ENCODE results near the gene MMP13. TPM values are rescaled to one million over a fixed set of nuclear protein-coding genes. Genes with fewer than 3 reads are reported as not detected.
A peak's percentile ranks its signal among the peaks of the same experiment; 100 is the strongest.

The MMP13 gene
- total and polyA plus RNA-seq, 2 of the 4 experiments (the other 2 are of a cell fraction): not detected

DNA sequence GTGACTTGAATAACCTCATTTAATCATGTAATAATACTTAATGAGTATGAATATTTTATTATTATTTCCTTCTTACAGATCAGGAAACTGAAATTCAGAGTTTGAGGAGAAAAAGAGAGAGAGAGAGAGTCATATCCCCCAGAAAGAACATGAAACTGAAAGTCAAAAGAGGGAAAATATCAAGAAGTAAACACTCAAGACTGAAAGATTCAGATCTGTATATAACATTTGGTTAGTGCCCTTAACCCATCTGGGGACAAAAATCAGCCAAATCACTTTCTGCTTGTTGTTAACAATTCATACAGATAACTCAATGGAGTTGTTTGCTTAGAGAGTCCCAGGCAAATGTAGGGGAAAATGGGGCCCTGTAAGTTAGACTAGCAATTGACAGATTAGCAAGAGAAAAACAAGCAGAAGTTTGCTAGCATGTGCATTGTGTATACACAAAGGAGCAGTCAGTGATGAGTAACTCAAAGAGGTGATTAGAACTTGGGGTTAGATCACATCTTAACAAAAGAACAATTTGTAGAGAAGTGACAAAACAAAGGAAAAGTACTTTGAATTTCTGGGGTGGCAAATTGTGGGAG lies 25.9 kb upstream of the MMP13 start:
- no peaks in the 10 kb centered on the region for H4K20me1 ChIP-seq (ENCODE audit: insufficient read depth, low read length)
- no peak overlapping the region for H3K9ac ChIP-seq (ENCODE audit: low read depth, low read length)
- H3K9me1 ChIP-seq (ENCODE audit: insufficient read depth, low read length): peaks cover 1% of the 10 kb centered on the region; the same call in 1 of the 2 replicates
- H3K4me2 ChIP-seq (ENCODE audit: low read depth, low read length): peak overlapping the region; percentile 78; the same call in 1 of the 2 replicates
- H3K36me3 ChIP-seq (ENCODE audit: control insufficient read depth, insufficient read depth, low read length): no peaks in the 10 kb centered on the region
- peak overlapping the region; percentile 4; the same call in 1 of the 2 replicates for H4K91ac ChIP-seq (ENCODE audit: insufficient read depth, low read depth, low read length)
- peak overlapping the region; percentile 36 for H2BK5ac ChIP-seq (ENCODE audit: low read depth, low read length, poor library complexity, severe bottlenecking)
- POLR2A ChIA-PET (ENCODE audit: unreplicated experiment): no interaction called here
- H2AK5ac ChIP-seq (ENCODE audit: low read depth, low read length): no peak overlapping the region
- H3K56ac ChIP-seq (ENCODE audit: extremely low read depth, insufficient read depth, low read length): no peak overlapping the region
- dilution Hi-C loops (cut with HindIII; ENCODE audit: low sequenced_read_pairs, unreplicated experiment) (no loop called here), in situ Hi-C loops (cut with MboI; ENCODE audit: low sequenced_read_pairs) (no loop called here), intact Hi-C loops (cut with micrococcal nuclease) (no loop called here)
- peak overlapping the region; percentile 87 for H3K18ac ChIP-seq (ENCODE audit: low read depth, low read length)
- no peak overlapping the region for H2BK20ac ChIP-seq (ENCODE audit: low read depth, low read length)
- no peak overlapping the region for H2BK120ac ChIP-seq (ENCODE audit: low read depth, low read length)
- no peak overlapping the region for H3K23ac ChIP-seq (ENCODE audit: low read depth, low read length)
- H3K4me1 ChIP-seq (ENCODE audit: control insufficient read depth, insufficient read depth, low read length): peaks cover 1% of the 10 kb centered on the region; the same call in 1 of the 2 replicates
- H4K8ac ChIP-seq (ENCODE audit: low read depth in 2 of 2, low read length in 2 of 2): peak overlapping the region in 1 of 2 experiments; percentile 35; a peak in 3 of 4 replicates
- CTCF ChIA-PET: no interaction called here
- H3K4me3 ChIP-seq (ENCODE audit: insufficient read depth, low read depth, low read length): no peak overlapping the region
- peak; percentile 57 for ATAC-seq (ENCODE audit: low read depth)
- DNase-seq: peak; percentile 65
- no peaks in the 10 kb centered on the region for H3K79me1 ChIP-seq (ENCODE audit: low read depth in 1 of 2, low read length in 2 of 2)
- no TSS peak for BruUV-seq (replicated peaks)
- no peak overlapping the region for H2BK15ac ChIP-seq (ENCODE audit: low read depth, low read length)
- no peak for TF ChIP-seq POLR2A (IDR thresholded peaks at IDR 0.05; ENCODE audit: low read depth, low read length)
- TF ChIP-seq BHLHE40 (IDR thresholded peaks at IDR 0.05; ENCODE audit: low read depth, low read length): peak; percentile 81
- H2AK9ac ChIP-seq (replicated peaks; ENCODE audit: low read depth, low read length, poor library complexity): no peak overlapping the region
- peak overlapping the region; percentile 40 for H2AFZ ChIP-seq (replicated peaks; ENCODE audit: low read length, poor library complexity)
- no peaks in the 10 kb centered on the region for H3K27me3 ChIP-seq (ENCODE audit: control insufficient read depth, insufficient read depth, low read length)
- H4K5ac ChIP-seq (ENCODE audit: low read depth, low read length): 0 out of 2 replicates have a peak overlapping the region, but pooled peaks have one; percentile 14
- H3K14ac ChIP-seq (replicated peaks; ENCODE audit: low read depth, low read length): no peak overlapping the region
- no peaks in the 10 kb centered on the region for H3K9me3 ChIP-seq (ENCODE audit: control insufficient read depth, insufficient read depth, low read length)
- no peak overlapping the region for H3K27ac ChIP-seq (ENCODE audit: insufficient read depth, low read length)
- no peak overlapping the region for H3K4ac ChIP-seq (ENCODE audit: low read depth, low read length)
